RPMI8226 (cell line): ENCODE data around the gene TBC1D13.
"Not testable (repeated sequence)": the region's sequence is repeated elsewhere in the genome, so short reads cannot be mapped to it uniquely, and the experiment has no call there.

Experiments
- DNase-seq: peaks from one replicate; pipeline ENCODE4 v3.0.0-alpha.2; 2015

Gene TBC1D13

DNA sequence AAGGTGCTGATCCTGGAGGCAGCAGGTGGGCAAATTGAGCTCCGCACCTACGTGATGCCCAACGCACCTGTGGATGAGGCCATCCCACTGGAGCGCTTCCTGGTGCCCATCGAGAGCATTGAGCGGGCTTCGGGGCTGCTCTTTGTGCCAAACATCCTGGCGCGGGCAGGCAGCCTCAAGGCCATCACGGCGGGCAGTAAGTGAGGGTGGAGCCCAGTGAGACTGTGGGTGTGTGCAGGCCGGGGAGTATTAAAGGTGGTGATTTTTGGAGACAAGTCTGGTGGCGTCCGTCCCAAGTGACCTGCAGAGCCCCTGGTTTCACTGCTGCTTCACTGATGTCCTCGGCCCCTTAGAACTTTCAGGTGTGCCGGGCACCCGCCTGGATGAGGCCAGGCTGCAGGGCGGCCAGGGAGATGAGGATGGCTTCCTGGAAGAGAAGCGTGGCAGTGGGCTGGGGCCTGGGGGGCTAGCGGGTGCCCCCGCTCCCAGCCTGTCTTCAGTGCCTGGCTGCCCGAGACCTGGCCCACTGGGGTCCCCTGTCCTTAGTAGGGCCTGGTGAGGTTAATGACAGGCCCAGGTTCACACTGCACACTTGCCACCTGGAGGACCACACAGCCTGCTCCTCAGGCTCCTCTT, 35.5 kb downstream of the TBC1D13 start:
- DNase-seq: no peak

DNA sequence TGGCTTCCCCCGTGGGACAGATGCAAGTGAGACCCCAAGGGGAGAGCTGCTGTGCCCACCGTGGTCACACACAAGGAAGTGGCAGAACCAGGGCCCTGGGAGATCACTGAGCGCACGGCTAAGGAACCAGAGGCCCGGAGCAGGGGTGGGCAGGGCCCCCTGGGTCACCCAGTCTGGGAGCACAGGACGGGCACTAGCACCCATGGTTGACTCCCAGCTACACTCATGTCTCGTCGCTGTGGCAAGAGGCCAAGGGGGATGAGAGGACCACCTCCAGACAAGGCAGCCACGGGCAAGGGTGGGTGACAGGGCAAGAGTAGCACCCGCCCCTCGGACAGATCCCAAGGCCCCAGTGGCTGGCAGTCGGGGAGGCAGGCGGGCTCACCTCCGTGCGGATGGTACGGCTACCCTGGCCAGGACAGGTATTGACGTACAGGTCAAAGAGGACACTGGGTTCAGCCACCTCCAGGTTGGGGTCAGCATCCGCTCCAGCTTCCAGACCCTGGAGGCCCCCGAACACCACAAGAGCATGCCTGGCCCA, 36.4 kb downstream of the TBC1D13 start:
- no peak for DNase-seq

DNA sequence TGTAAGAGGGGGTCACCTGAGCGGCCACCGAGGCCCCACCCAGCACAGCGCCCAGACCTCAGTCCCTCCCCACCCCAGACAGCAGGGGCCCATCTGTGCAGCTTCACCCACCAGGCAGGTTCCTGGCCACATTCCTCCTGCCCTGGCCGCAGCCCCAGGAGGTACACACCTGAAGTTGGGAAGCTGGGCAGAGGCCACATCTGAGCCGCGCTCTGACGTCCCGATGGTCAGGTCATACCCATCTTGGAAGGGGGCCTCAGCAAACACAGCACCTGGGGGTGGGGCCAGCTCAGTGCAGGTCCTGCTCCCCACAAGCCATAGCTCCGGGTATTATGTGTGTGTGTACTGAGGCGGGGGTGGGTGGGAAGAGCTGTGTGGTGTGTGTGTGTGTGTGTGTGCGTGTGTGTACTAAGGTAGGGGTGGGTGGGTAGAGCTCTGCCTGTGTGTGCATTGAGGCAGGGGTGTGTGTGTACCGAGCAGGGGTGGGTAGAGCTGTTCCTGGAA, 36.9 kb downstream of the TBC1D13 start:
- no peak for DNase-seq

DNA sequence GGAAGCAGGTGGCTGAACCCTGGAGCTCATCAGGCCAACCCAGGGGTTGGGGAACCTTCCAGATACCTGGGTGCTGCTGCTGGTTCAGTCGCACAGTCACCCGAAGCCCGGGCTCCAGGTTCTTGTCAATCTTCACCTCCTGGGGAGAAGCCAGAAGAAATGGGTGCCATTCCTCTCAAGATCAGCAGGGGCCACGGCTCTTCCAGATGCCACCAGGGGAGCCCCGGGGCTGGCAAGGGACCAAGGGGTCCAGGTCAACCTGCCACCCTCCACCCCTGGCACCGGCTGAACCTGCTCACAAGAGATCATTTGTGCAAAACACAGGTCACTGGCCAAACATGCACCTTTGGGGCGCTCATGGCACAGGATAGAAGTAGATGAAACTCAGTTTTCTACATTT, 37.9 kb downstream of the TBC1D13 start:
- DNase-seq: no peak

DNA sequence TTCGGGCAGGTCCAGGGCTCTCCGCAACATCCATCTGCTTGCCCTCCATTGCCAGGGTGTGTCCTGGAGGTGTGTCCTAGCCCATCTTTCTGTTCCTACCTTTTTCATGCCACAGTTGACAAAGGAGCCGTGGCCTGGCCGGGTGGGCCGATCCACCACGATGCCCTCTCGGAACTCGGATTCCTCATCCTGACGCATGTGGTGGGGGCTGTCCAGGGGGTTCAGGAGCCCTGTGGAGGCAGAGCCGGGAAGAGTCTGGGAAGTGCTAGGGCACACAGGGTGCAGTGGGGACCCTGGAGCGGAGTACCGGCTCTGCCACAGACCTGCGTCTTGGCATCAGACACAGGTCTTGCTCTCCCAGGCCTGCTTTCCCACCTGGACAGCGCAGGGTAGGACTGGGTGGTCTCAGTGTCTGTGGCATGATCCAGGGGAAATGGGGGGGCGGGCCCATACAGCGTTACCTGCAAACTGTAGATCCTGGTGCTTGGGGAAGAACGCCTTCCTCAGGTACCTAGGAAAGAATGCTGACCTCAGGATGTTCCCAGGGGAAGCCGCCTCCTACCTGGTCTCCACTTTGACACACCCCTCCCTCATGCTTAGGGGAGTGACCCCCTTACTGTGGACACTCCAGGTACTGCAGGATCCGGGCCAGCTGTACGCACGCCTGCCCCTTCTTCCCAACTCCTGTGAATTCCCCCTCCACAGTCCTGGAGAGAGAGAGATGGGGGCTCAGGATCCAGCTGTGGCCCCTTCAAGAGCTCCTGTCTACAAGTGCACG, 39.1 kb downstream of the TBC1D13 start:
- DNase-seq: no peak

DNA sequence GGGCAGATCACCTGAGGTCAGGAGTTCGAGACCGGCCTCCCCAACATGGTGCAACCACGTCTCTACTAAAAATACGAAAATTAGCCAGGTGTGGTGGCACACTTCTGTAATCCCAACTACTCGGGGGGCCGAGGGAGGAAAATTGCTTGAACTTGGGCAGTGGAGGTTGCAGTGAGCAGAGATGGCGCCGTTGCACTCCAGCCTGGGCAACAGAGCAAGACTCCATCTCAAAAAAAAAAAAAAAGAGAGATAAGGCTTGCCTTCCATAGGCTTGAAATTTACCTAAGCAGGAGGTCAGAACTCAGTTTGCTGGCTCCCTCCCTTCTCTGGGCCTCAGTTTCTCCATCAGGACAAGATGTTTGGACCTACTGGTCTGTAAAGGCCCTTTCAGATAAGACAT, 41.2 kb downstream of the TBC1D13 start:
- no peak for DNase-seq

DNA sequence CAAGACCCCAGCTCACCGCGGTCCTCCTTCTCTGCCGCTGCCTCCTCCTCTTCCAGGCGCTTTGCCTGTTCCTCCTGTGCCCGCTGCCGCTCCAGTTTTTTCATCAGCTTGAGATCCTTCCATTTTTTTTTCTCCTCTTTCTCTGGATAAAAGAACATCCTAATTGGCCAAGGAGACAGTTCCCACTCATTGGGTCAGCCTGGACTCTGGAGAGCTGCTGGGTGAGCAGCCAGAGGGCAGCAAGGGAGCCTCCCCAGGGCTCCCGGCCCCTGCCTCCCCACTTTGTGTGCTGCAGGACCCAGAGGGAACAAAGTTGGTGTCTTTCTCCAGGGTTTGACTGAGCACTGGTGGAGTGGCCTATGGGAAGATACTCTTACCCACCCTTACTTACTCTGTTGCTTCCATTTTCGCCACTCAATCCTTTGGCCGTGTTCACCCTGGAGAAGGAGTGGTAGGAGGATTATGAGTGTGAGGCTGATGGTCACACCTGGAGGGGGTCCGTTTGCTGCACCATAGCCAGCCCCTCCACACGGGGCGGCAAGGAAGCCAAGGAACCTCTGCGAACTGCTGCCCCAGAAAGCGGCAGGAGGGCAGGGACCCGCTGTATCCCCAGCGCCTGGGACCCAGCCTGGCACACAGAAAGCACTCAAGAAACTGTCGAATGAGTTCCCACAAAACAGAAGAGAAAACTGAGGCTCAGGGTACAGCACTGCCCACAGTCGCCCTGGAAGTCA, 41.8 kb downstream of the TBC1D13 start:
- no peak for DNase-seq

DNA sequence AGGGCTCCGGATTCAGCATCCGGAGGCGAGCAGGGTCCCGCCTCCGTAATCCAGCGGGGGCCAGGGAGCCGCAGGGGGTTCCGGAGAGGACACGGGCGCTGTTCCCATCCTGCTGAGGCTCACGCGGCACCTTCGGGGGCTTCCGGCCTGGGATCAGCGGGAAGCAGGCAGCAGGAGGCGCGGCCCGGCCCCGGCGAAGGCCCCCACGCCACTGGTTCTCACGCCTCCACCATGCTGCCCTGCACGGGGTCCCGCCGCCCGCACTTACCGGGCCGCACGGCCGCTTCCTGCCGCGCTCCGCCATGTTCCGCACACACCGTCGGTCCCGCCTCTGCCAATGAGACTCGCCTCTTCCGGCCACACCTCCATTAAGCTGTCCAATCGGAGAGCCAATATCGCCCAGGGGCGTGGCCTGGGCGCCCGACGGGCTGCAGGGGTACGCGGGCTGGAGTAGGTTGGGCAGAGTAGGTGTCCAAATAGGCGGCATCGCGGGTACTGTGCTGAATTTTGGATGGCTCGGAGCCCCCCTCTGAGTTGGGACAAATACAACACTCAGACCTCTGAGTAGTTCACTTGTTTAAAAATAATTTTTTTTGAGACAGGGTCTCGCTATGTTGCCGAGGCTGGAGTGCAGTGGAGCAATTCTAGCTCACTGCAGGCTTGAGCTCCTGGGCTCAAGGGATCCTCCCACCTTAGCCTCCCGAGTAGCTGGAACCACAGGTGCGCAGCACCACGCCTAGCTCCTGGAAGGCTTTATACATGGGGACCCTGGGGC, 42.6 kb downstream of the TBC1D13 start, which contains the start of gene SPOUT1:
Gene SPOUT1, minus strand, starts transcription at position 318 of the 775 bp plus-strand sequence. Its CDS starts 14 bp downstream, at position 304.
- DNase-seq: peak; percentile 99

DNA sequence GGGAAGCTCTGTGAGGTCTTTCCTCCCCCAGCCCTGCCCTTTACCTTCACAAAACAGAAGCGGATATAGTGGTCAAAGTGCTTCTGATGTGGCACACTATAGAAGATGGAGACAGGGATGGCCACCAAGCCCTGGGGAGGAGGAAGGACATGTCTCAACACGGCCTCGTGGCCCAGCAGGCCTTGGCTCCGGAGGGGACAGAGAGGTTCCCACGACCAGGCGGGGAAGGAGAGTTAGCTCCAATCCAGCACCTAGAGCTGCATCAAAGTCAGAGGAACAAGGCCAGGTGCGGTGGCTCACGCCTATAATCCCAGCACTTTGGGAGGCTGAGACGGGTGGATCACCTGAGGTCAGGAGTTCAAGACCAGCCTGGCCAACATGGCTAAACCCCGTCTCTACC, 46.6 kb downstream of the TBC1D13 start:
- no peak for DNase-seq

DNA sequence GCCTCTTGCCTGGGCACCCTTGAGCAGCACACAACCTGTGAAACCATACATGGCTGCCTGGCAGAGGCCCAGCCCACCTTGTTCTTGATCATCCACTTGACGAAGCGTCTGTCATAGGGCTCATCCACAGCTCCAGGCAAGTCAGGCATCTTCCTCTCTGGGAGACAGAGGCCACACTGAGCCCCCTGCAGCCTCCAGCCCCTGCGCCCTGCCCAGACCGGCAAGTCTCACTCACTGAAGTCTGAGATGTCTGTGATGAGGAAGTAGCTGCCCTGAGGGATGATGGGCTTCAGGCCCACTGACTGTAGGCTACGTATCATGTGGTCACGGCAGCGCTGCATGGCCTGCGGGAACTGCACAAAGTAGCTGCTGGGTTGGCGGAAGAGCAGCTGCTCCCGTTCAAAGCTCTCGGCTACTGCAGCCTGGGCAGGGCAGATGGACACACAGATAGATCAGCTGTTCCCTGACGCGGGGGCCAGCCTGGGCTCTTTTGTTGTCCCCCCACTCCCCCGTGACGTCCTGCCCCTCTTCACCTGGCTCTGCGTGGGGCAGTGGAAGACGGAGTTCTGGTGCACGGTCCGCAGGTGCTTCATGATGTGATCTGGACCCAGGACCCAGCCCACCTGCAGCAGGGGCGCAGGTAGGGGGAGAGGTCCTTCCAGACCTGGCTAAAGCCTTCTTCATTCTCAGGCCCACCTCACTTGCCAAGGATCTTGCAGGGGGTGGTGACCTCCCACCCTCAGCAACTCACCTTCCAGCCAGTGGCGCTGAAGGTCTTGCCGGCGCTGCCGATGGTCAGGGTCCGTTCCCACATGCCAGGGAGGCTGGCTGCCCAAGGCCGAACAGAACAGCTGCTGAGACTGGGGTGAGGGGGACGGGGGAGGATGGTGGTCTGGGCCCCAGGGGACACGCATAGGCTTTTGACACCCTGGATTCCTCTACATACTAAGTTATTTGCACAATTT, 48.5 kb downstream of the TBC1D13 start:
- DNase-seq: no peak

DNA sequence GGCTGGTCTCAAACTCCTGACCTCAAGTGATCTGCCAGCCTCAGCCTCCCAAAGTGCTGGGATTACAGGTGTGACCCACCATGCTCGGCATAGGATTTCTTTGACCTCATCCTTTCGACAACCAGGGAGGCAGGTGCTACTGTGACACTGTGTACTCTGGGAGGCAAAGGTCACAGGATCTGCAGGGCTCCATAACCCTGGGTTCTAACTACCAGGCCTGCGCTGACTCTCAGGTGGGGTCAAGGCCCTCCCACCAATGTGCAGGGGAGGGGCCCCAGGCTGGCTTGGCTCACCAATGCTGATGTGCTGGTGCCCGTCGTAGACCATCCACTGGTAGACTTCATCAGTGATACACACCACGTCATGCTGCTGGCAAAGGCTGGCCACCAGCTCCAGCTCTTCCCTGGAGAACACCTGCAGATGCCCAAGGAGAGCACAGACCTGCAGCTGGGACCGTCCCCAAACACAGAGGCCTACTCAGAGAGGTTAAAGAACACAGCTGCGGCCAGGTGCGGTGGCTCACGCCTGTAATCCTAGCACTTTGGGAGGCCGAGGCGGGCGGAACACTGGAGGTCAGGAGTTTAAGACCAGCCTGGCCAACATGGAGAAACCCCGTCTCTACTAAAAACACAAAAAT, 49.6 kb downstream of the TBC1D13 start:
- DNase-seq: no peak

DNA sequence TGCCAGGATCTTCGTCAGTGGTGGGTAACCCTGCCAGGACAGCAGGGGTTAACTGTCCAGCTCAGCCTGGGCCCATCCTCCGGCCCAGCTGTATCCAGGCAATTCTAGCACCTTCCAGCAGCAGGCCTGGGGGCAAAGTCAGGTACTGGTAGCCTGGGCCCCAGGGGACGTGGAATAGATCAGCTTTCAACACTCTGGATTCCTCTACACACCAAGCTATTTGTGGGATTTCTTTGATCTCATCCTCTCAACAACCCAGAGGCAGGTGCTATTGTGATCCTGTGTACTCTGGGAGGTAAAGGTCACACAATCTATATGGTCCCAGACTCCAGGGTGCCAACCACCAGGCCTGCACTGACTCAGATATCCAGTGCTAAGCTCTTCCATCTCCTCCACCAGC, 51.3 kb downstream of the TBC1D13 start:
- DNase-seq: no peak

DNA sequence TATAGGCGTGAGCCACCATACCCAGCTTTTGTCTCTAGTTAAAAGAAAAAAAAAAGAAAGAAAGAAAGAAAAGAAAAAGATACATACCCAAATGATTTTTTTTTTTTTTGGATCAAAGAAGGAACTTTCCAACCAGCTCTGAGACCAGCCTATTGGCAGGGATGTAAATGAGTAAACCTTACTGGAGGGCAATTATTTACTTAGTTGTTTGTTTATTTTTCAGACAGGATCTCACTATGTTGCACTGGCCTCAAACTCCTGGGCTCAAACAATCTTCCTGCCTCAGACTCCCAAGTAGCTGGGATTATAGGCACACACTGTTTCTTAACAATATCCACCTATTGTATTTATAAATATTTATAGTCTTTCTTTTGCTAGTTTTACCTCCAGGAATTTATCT, 53.5 kb downstream of the TBC1D13 start:
- no peak for DNase-seq

DNA sequence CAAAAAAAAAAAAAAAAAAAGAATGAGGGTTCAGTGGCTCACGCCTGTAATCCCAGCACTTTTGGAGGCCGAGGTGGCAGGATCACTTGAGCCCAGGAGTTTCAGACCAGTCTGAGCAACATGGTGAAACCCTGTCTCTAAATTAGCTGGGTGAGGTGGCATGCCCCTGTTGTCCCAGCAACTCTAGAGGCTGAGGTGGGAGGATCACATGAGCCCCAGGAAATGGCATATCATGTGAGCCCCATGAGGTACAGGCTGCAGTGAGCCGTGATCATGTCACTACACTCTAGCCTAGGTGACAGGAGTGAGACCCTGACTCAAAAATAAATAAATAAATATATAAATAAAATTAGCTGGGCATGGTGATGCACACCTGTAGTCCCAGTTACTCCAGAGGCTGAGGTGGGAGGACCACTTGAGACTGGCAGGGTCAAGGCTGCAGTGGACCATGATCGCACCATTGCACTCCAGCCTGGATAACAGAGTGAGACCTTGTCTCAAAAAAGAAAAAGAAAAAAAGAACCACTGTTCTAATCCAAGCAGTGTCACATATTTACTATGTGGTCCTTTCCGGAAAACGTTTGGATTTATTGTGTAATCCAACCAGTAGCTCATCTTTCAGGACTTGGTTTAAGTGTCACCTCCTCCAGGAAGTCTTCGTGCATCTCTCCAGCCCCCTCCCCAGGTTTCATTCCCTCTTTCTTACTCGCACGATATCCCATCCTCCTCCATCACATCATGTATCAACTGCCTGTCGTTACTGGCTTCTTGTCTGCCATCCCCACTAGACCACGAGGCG, 54.8 kb downstream of the TBC1D13 start:
- DNase-seq: no peak

DNA sequence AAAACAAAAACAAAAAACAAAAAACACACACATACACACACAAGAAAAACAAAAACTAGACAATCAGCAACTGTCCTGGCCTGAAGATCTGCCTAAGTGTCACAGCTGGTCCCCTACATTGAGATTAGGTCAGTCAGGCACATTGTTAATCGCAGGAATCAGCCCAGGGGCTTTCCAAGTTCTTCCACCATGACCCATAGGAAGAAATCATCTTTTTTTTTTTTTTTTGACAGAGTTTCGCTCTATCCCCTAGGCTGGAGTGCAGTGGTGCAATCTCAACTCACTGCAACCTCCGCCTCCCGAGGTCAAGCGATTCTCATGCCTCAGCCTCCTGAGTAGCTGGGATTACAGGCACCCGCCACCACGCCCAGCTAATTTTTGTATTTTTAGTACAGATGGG, 56.1 kb downstream of the TBC1D13 start:
- DNase-seq: not testable (repeated sequence)

DNA sequence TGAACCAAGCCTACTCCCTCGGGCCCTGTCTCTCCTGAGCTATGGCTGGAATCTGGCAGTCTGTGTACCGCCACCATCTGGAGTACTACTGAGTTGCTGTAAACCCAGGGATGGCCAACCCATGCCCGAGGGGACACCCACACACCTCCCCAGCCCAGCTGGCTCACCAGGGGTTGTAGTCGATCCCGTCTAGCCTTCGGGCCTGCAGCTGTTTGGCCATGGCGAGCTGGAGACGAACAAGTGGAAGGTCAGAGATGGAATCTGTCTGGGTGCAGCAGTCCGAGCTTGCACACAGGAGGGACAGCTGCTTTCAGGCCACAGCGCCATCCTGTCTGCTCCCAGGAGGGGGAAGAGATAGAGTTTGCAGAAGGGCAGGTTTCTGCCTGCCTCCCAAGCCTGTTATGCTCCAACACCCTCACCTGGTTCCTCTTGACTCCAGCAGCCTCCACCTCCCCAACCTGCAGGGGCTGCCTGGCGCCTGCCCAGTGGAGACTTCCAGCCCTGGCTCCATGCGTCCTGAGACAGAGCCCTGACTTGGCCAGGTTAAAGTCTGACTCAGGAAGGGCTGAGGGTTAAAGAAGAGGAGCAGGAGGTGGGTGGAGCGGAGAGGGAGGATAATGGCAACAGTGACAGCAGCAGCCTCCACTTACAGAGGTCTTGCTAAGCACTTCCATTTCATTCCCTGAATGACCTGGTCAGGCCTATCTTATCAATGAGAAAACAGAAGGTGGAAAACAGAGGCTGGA, 58.3 kb downstream of the TBC1D13 start:
- no peak for DNase-seq

DNA sequence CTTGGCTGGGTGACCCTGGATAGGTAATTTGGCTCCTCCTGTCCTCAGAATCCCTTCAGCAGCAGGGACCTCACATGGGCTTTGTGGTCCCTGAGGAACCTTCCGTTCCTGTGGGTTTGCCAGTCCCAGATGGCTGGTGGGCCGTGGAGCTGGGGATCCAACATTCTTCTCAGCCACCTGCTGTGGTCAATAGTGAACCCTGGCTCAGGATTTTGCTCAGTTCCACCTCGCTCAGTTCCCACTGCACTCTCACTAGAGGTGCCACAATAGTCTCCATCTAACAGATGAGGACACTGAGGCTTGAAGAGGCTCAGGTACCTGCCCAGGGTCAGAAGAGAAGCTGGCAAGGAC, 59.6 kb downstream of the TBC1D13 start:
- DNase-seq: no peak

DNA sequence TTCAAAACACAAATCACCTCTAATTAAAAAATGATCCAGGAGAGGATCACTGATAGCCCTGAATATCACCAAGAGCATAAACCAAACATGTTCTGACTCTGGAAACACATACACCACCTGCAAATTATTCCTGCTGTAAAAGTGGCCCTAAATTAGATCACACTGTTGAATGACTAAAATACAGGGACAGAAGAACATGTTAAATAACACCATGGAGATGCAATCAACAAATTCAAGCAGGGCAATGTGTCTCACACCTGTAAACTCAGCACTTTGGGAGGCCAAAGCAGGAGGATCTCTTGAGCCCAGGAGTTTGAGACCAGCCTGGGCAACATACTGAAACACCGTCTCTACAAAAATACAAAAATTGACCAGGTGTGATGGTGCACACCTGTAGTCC, 60.8 kb downstream of the TBC1D13 start:
- DNase-seq: no peak

DNA sequence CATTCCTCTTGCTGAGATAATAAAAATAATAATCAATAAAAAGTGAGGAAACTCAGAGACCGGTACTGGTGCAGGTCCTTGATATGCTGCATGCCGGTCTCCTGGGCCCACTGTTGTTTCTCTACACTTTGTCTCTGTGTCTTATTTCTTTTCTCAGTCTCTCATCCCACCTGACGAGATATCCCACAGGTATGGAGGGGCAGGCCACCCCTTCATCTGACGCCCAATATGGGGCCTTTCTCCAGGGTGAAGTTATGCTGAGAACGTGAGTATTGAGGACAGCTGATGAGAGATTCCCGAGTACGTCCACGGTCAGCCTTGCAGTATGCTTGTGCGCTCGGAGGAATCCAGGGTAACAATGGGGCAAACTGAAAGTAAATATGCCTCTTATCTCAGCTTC, 64.0 kb downstream of the TBC1D13 start:
- not testable (repeated sequence) for DNase-seq
